Activated CD8-positive, alpha-beta memory T cell treated with anti-CD3 and anti-CD28 coated beads, Interleukin-2, amount 50 U/mL, for 1 hour (primary cell): ENCODE results near the gene SLC44A5.
"Not testable (repeated sequence)": the region's sequence is repeated elsewhere in the genome, so short reads cannot be mapped to it uniquely, and the experiment has no call there.

Experiments used
- DNase-seq: peaks from one replicate; pipeline ENCODE4 v3.0.0-alpha.2; 2020; ENCODE audit errors: extremely low read depth

SLC44A5 gene

DNA sequence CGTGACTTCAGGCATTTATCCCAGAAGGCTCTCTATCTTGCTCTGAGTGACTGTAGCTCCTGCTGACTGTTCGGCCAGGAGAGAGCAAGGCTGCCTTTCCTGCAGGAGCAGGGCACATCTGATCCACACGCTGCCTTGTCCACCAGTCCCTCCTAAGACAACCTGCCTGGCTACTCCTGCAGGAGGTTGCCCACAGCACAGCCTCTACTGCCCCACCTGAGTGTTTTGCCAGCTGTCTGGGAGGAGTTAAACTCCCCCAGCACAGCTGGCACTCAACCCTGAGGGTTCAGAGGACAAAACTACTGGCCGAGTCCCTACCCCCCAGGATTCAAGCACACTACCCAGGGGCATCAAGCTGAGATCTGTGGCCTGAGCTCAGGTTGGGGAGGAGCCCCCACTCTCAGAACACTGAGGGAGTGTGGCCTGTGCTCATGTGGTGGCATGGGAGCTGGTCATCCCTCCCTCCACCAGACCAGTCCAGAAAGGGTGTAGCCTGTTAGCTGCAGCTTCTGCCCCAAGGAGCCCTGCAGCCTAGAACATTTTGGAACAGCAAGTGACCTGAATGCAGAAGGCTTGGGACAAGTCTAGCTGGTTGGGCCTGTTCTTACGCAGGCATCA lies 237.3 kb downstream of the SLC44A5 start:
- DNase-seq, result no peak

GRCh38 chr1:75366595-75366994 lies 244.3 kb downstream of the SLC44A5 start:
- DNase-seq, result no peak

- no peak for DNase-seq
Measured at GRCh38 chr1:75361260-75361659, 249.7 kb downstream of the SLC44A5 start.

- DNase-seq, result not testable (repeated sequence)
Measured at GRCh38 chr1:75354267-75354666, 256.6 kb downstream of the SLC44A5 start.

- DNase-seq, result no peak
Measured at GRCh38 chr1:75353051-75353450, 257.9 kb downstream of the SLC44A5 start.

DNA sequence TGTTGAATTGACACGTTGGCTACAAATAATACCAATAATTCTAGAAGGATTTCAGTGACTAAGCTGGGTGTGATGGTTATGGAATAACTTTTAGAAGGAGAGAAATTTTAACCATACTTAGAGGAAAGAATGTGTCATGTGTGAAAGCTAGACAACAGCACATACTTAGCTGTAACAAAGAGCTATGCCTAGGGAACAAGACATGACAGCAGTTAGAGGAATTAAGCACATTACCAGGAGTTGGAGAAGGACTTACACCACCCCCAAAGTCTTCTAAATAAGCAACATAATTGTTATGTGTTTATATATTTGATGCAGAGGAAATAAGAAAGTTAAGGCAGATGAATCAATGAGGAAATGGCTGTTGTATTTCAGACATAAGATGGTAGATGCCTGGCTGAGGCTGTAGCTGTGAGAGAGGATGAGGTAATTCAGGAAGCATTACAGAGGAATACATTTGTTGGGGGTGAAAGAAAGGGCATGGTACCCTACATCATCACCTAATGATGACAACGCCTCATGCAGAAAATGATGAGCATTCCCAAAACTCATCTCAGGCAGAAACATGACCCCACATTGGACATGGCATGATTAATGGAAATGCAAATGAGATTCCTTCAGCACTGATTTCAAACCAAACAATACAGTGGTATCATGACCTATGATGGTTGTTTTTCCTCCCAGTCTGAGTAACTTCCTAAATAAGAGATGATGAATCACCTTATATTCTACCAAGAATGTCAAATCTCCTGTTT lies 265.2 kb downstream of the SLC44A5 start:
- no peak for DNase-seq

DNA sequence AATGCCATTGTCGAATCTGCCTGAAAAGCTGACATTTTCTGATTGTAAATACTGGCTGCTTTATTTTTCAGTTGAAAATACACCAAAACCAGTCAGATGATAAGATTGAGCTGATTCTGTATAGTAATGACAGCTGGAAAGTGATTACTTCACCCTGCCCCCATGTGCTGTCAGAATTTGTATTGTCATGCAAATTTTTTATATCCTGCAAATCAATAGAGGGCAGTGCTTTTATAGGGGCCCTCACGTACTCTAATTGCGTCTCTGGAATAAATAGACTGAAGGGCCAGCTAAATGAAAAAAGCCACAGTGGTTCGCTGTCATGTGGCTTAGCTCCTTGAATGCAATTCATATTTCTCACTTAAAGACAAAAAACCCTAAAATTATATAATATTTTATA lies 268.1 kb downstream of the SLC44A5 start:
- DNase-seq, result no peak

DNA sequence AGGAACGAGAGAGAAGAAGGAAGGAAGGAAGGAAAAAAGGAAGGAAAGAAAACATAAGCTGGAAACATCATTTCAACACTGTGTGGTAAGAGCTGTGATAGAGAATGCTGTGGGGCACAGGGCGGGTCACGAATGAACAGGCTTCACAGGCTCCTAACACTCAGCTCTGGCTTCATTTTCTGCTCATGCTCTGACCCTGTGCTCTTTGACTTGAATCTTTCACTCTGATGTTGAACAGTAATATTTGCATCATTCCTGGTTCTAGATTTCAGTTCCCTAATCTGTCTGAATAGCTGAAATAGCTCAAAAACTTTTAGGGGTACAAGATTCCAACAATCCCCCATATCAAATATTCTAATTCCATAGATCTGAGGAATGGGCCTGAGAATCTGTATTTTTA lies 269.4 kb downstream of the SLC44A5 start:
- no peak for DNase-seq

DNA sequence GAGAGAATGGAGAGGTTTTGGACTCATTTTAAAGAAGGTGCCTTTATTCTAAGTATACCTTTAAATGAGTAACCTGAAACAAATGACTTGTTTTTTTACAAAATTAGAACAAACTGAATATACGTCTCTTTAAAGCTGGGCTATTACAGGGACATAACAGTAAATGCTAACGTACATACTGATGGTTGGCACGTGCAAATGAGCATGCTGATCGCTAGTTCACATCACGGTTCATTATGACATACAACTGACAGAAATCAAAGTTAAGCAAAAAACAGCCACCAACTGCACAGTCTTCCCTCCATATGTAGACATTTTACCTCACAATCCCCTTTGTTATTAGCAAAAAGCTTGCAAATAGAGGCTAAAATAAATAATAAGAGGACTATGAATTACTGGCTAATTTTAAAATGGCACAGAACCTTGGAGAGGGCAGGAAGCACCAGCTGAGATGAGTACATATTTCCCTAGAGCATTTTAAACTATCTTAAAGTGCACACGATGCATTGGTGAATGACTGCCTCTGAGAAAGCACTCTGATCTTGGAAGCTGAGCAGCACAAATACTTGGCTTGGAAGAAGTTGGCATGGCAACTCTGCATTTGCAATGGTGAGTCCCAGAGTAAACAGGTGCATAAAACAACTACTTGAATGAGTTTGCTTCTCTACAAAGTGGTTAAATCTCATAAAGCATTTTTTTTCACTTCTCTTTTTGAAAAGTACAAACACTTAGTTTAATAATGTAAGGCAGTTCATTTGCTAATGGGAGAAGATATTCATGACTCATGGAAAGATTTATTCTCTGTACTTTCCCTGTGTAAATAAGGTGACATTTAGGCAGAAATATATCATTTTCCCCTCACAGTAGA lies 272.1 kb downstream of the SLC44A5 start:
- DNase-seq, result no peak

DNA sequence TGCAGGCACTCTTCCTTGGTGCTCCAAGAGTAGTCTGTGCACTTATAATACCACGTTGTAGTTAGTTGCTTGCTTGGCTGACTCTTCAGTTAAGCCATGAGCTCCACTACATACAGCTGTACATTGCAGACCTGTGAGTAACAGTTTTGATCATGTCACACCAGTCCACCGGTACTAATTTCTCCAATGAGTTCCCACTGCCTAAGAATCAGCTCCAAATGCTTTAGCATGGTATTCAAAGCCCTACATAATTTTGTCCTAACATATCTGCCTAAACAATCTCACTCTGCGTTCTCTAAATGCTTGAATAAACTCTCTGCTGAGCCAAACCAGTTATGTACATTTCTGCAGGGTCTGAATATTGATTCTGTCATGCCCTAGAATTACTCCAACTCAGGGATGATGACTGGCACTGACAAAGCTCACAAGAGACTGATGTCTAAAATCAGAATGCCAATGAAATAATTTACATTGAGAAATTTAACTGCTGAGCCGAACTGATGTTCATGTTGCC lies 276.0 kb downstream of the SLC44A5 start:
- DNase-seq, result no peak

- no peak for DNase-seq
Measured at GRCh38 chr1:75330624-75331023, 280.3 kb downstream of the SLC44A5 start.

- no peak for DNase-seq
Measured at GRCh38 chr1:75328691-75329090, 282.2 kb downstream of the SLC44A5 start.

GRCh38 chr1:75327395-75327794 lies 283.5 kb downstream of the SLC44A5 start:
- DNase-seq, result no peak

GRCh38 chr1:75317976-75318375 lies 292.9 kb downstream of the SLC44A5 start:
- no peak for DNase-seq

DNA sequence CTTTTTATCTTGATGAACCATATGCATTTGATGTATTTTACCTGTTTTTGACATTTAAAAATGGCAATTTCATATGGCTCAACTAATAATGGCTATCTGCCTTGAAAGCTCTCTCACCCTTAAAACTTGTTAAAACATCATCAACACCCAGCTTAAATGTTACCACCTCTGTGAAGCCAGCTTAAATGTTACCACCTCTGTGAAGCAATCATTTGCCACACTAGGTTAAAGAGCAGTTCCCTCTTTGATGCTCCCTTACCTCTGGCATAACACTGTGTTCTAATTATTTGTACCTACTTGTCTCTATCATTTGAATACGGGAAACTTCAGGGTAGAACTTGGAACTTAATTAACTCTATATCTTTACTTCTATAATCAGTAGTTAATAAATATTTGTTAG lies 294.7 kb downstream of the SLC44A5 start:
- no peak for DNase-seq

DNA sequence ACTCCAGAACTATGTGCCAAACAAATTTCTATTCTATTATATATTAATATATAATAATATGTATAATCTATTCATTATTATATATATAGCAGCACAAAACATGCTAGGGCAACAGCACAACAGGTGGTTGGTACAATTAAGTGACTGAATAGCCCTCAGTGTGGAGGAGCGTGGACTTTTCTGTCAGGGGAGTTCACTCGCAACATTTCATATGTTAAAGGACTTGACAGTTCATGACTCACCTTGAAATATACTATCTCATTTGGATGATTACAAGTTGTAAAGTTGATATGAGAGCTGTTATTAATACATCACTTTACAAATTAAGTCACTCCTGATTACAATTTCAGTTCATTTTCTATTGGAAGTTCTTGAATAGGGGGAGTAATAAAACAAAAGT lies 298.3 kb downstream of the SLC44A5 start:
- DNase-seq, result no peak

DNA sequence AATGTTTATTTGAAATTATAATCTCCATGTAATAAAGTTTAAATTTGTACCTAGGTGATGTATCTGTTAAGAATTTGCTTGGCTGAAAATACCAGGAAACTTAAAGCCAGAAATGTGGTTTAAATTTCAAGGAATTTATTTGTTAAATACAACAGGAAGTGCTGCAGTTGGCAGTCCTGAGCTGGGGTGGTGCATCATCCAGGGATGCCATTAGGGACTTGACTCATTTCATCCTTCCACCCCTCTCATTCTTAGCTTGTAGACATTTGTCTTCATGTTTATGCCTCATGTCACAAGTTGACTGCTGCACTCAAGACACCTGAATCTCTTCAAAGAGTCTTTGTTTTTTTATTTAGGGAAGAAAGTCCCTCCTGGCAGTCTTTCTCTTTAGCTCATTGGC lies 300.8 kb downstream of the SLC44A5 start:
- no peak for DNase-seq

- DNase-seq, result no peak
Measured at GRCh38 chr1:75308365-75308764, 302.5 kb downstream of the SLC44A5 start.

- no peak for DNase-seq
Measured at GRCh38 chr1:75305061-75305460, 305.9 kb downstream of the SLC44A5 start.

- no peak for DNase-seq
Measured at GRCh38 chr1:75293270-75293669, 317.6 kb downstream of the SLC44A5 start.

- DNase-seq, result no peak
Measured at GRCh38 chr1:75292013-75292412, 318.9 kb downstream of the SLC44A5 start.

DNA sequence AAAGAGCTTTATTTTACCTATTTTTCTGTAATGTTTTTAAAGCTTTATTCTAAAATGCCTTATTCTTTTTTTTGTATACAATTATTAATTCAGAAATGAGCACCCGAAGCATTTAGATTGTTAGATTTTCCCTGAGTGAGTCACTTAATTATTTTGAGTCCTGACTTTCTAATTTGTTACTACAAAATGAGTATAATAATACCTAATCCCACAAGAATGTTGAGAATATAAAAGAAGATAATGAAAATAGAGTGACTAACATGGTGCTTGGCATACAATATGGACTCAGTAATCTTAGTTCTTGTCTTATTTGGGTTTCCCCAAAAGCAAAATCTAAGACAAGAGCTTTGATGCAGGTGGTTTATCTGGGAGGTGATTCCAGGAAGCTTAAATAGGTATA lies 334.5 kb downstream of the SLC44A5 start:
- DNase-seq, result no peak
